Astrocyte (in vitro differentiated cells and primary cell): ENCODE results near the gene ATF6.

Experiments used
- EZH2 ChIP-seq: IDR thresholded peaks from 2 replicates; pipeline ENCODE4 v1.6.1; 2012; ENCODE audit warnings: mild to moderate bottlenecking, low read length, inconsistent platforms; ENCODE audit not compliant: insufficient read depth
- TF ChIP-seq, protein P1 (sequence below): IDR thresholded peaks from 2 replicates; pipeline ENCODE4 v1.5.1; 2011; ENCODE audit warnings: low read depth, mild to moderate bottlenecking, inconsistent platforms, low read length, moderate library complexity; ENCODE audit not compliant: insufficient read depth

DNA sequence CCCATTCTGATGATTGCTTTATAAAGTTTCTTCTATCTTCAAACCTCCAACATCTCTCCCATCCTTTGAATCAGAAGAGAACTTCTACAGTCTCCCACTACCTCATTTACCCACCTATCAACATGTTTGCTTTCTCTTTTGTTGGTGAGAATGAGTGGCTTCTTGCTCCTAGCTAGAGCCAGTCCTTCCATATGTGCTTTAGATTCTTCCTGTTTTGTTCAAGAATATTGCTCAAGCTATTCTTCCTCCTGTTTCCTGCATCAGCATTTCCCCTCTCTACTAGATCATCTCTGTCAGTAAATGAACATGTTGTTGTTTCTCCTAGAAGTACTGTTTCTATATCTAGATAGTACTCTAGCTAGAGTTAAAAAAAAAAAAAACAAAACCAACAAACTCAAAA is 6.3 kb downstream of the ATF6 start:
- TF ChIP-seq, protein P1, sequence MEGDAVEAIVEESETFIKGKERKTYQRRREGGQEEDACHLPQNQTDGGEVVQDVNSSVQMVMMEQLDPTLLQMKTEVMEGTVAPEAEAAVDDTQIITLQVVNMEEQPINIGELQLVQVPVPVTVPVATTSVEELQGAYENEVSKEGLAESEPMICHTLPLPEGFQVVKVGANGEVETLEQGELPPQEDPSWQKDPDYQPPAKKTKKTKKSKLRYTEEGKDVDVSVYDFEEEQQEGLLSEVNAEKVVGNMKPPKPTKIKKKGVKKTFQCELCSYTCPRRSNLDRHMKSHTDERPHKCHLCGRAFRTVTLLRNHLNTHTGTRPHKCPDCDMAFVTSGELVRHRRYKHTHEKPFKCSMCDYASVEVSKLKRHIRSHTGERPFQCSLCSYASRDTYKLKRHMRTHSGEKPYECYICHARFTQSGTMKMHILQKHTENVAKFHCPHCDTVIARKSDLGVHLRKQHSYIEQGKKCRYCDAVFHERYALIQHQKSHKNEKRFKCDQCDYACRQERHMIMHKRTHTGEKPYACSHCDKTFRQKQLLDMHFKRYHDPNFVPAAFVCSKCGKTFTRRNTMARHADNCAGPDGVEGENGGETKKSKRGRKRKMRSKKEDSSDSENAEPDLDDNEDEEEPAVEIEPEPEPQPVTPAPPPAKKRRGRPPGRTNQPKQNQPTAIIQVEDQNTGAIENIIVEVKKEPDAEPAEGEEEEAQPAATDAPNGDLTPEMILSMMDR, result no peak
- no peak for TF ChIP-seq EZH2
